ENCODE results near the gene SLC24A3. TPM values are rescaled to one million over a fixed set of nuclear protein-coding genes. Genes with fewer than 3 reads are reported as not detected.

SLC24A3 gene
- total RNA-seq, 4 donors from 2014 or later, result 2.3 to 6.9 (median 5.4) TPM

- intact Hi-C loops (cut with DNase I; ENCODE audit: low total_unique reads), result no loop called here
- H3K4me3 ChIP-seq (ENCODE audit: low read depth, poor library complexity, severe bottlenecking), result no peak overlapping the region
- no peak for DNase-seq (ENCODE audit: low spot score in 2 of 2)
- no peak for TF ChIP-seq CTCF (IDR thresholded peaks at IDR 0.05)
- TF ChIP-seq POLR2A (IDR thresholded peaks at IDR 0.05), result no peak
- WGBS, 2 donors, result 70 to 93% methylated on average over 10 of the region's 10 CpGs
These were observed 221.2 kb downstream of the SLC24A3 start for GRCh38 chr20:19433371-19434350.

- no peak for DNase-seq (ENCODE audit: low spot score in 2 of 2)
- H3K4me3 ChIP-seq (ENCODE audit: low read depth, poor library complexity, severe bottlenecking), result no peak overlapping the region
- no peak for TF ChIP-seq POLR2A (IDR thresholded peaks at IDR 0.05)
- TF ChIP-seq CTCF (IDR thresholded peaks at IDR 0.05), result no peak
- intact Hi-C loops (cut with DNase I; ENCODE audit: low total_unique reads), result no loop called here
- 62 to 83% methylated on average over 3 of the region's 3 CpGs for WGBS, 2 donors
These were observed 222.9 kb downstream of the SLC24A3 start for GRCh38 chr20:19435316-19435715.

- TF ChIP-seq POLR2A (IDR thresholded peaks at IDR 0.05) (no peak), CTCF (IDR thresholded peaks at IDR 0.05) (no peak)
- intact Hi-C loops (cut with DNase I; ENCODE audit: low total_unique reads), result no loop called here
- no peak overlapping the region for H3K4me3 ChIP-seq (ENCODE audit: low read depth, poor library complexity, severe bottlenecking)
- DNase-seq (ENCODE audit: low spot score in 2 of 2), result no peak
These were observed 223.4 kb downstream of the SLC24A3 start for GRCh38 chr20:19435821-19436220.

- intact Hi-C loops (cut with DNase I; ENCODE audit: low total_unique reads), result no loop called here
- no peak for DNase-seq (ENCODE audit: low spot score in 2 of 2)
- 83 to 93% methylated on average over 2 of the region's 2 CpGs for WGBS, 2 donors
- H3K4me3 ChIP-seq (ENCODE audit: low read depth, poor library complexity, severe bottlenecking), result no peak overlapping the region
- no peak for TF ChIP-seq CTCF (IDR thresholded peaks at IDR 0.05)
These were observed 226.0 kb downstream of the SLC24A3 start for GRCh38 chr20:19438488-19438887.

DNA sequence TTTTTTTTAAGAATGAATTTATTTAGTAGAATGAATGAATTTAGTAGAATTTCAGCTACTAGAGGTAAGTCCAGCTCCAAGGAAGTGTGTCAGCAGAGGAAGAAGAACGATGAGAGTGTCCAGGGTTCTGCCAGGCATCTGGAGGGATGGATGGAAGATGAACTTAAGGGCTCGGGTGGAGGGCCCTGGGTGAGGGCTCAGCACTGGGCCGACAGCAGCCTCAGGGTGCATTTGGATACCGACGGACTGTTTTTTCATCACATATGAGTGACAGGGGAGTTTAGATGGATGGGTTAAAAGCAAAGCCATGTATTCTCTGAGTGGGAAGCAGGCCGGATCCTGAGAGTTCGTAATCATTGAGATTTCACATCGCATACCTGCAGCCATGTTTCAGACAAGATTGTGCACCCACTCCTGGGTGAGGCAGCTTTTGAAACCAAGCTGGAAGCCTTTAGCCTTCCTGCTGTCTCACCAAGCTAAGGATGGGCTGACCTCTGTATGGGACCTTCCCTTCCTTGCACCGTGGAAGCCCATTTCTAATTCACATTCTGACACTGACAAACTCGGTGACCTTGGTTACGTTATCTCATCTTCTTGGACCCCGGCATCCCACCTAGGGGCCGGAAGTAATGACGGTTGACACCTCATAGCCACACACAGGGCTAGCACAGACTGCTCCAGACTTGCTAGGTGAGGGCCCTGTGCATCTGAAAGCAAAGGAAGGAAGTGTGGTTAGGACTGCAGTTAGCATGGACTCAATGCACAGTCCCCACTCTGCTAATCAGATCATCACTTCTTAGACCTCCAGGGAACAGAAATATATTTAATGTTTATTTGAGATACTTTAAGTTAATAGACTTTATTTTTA lies 228.5 kb downstream of the SLC24A3 start:
- no peak for DNase-seq (ENCODE audit: low spot score in 2 of 2)
- TF ChIP-seq POLR2A (IDR thresholded peaks at IDR 0.05), result no peak
- WGBS, 2 donors, result 76 to 78% methylated on average over 14 of the region's 14 CpGs
- intact Hi-C loops (cut with DNase I; ENCODE audit: low total_unique reads), result no loop called here
- no peak overlapping the region for H3K4me3 ChIP-seq (ENCODE audit: low read depth, poor library complexity, severe bottlenecking)

GRCh38 chr20:19446246-19446645 lies 233.8 kb downstream of the SLC24A3 start:
- WGBS, 2 donors, result 85 to 96% methylated on average over 4 of the region's 4 CpGs
- intact Hi-C loops (cut with DNase I; ENCODE audit: low total_unique reads), result no loop called here
- TF ChIP-seq POLR2A (IDR thresholded peaks at IDR 0.05) (no peak), CTCF (IDR thresholded peaks at IDR 0.05) (no peak)
- no peak for DNase-seq (ENCODE audit: low spot score in 2 of 2)
- H3K4me3 ChIP-seq (ENCODE audit: low read depth, poor library complexity, severe bottlenecking), result no peak overlapping the region
